ENCODE data around the gene PFDN4.

DNA sequence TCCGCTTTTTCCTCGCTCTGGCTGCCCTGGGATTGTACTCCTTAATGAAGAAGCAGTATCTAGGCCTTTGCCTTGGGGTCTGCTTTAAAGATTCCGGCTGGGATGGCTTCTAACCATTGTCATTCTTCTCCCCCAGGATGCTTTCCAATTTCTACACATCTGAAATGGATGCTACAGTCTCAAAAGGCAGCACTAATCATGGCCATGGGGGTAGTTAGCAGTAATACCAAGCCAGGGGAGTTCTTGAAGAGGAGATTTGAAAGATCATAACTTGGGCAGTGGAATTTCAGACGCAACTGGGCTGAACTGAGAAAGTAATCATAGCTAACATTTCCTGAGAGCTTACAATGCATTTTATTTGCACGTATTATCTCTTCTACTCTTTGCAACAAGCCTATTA lies 3.4 kb upstream of the PFDN4 start:
- TF ChIP-seq POLR2A (IDR thresholded peaks at IDR 0.05) = no peak
- TF ChIP-seq, protein P1, sequence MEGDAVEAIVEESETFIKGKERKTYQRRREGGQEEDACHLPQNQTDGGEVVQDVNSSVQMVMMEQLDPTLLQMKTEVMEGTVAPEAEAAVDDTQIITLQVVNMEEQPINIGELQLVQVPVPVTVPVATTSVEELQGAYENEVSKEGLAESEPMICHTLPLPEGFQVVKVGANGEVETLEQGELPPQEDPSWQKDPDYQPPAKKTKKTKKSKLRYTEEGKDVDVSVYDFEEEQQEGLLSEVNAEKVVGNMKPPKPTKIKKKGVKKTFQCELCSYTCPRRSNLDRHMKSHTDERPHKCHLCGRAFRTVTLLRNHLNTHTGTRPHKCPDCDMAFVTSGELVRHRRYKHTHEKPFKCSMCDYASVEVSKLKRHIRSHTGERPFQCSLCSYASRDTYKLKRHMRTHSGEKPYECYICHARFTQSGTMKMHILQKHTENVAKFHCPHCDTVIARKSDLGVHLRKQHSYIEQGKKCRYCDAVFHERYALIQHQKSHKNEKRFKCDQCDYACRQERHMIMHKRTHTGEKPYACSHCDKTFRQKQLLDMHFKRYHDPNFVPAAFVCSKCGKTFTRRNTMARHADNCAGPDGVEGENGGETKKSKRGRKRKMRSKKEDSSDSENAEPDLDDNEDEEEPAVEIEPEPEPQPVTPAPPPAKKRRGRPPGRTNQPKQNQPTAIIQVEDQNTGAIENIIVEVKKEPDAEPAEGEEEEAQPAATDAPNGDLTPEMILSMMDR (IDR thresholded peaks at IDR 0.05) = no peak
- TF ChIP-seq POLR2AphosphoS5 (IDR thresholded peaks at IDR 0.05) = no peak
